COLO668 (cell line): ENCODE measurements around the gene TIAM1.
A peak's percentile ranks its signal among the peaks of the same experiment; 100 is the strongest.

ENCODE experiments used
- DNase-seq: peaks from one replicate; lab custom pipeline; 2025; ENCODE audit not compliant: unreplicated experiment; lab: John Stamatoyannopoulos, UW

The TIAM1 gene

GRCh38 chr21:31103571-31104265 lies 240.3 kb downstream of the TIAM1 start:
- no peak for DNase-seq

DNA sequence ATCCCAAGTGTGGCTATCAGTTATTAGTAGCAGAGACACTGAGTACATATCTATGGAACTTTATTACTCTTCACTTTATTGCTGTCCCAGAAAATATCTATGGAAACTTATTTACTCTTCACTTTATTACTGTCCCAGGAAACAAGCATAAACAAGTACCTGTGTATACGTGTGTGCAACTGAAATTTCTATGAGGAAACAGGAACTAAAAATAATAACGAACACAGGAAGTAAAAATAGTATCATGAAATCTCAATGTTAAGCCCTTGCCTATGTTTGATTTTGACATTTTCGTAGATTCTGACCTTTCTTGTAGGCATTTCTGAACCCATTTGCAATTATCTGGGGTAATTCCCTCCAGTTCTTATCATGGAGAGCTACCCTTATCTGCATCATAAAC lies 240.9 kb downstream of the TIAM1 start:
- no peak for DNase-seq

DNA sequence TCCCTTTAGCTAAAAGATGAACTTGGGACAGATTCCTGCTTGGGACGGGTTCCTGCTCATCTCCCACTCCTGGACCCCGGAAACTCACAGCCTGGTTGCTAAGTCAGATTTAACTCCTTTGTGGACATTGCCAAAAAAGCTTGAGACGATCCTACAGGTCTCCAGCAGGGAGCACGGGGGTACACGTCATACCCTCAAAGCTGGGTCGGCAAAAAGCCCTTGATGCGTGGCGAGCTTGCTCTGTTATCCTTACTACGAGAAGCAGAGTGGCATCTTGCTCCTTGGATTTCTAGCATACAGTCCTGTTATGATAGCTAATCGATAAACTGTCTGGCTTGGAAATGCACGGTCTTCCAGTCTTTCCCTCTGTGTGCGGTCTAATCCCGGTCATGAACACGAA lies 244.9 kb downstream of the TIAM1 start:
- DNase-seq: no peak

GRCh38 chr21:31098576-31099005 lies 245.5 kb downstream of the TIAM1 start:
- DNase-seq: peak; percentile 75

GRCh38 chr21:31092832-31093625 lies 251.0 kb downstream of the TIAM1 start:
- no peak for DNase-seq

GRCh38 chr21:31090376-31090775 lies 253.7 kb downstream of the TIAM1 start:
- DNase-seq: no peak

DNA sequence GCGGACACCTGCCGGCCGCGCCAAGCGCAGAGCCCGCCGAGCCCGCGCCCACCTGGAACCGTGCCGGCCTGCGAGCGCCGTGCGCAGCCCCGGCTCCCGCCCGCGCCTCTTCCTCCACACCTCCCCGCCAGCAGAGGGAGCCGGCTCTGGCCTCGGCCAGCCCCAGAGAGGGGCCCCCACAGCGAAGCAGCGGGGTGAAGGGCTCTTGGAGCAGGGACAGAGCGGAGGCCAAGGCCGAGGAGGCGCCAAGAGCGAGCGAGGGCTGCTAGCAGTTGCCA lies 255.6 kb downstream of the TIAM1 start:
- DNase-seq: peak; percentile 49

DNA sequence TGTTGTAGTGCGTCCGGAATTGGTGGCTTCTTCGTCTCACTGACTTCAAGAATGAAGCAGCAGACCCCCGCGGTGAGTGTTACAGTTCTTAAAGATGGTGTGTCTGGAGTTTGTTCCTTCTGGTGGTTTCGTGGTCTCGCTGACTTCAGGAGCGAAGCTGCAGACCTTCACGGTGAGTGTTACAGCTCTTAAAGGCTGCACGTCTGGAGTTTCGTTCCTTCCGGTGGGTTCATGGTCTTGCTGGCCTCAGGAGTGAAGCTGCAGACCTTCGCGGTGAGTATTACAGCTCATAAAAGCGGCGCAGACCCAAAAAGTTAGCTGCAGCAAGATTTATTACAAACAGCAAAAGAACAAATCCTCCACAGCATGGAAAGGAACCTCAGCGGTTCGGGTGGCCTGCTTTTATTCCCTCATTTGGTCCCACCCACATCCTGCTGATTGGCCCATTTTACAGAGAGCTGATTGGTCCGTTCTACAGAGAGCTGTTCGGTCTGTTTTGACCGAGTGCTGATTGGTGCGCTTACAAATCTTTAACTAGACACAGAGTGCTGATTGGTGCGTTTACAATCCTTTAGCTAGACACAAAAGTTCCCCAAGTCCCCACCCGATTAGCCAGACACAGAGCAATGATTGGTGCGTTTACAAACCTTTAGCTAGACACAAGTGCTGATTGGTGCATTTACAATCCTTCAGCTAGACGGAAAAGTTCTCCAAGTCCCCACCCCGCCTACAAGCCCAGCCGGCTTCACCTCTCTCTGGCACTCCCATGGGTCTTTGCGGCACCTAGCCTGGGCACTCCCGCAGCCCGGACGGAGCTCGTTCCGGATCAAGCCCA lies 256.2 kb downstream of the TIAM1 start:
- no peak for DNase-seq

GRCh38 chr21:31084689-31085088 lies 259.4 kb downstream of the TIAM1 start:
- no peak for DNase-seq

GRCh38 chr21:31078796-31079195 lies 265.3 kb downstream of the TIAM1 start:
- no peak for DNase-seq

DNA sequence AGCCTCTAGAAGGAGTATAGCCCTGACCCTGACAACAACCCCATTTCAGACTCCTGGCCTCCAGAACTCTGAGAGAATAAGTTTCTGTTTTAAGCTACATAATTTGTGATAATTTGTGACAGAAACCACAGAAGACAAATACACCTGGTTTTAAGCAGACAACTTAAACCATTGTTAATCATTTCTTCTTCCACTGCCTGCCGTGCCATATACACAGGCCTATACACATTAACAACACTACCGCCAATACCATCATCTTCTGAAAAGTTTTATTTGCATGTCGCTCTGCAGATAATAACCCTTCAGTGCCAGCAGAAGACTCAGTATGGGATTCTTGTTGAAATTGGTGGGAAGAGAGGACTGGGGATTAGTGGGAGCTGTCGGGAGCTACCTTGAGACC lies 265.8 kb downstream of the TIAM1 start:
- DNase-seq: no peak

DNA sequence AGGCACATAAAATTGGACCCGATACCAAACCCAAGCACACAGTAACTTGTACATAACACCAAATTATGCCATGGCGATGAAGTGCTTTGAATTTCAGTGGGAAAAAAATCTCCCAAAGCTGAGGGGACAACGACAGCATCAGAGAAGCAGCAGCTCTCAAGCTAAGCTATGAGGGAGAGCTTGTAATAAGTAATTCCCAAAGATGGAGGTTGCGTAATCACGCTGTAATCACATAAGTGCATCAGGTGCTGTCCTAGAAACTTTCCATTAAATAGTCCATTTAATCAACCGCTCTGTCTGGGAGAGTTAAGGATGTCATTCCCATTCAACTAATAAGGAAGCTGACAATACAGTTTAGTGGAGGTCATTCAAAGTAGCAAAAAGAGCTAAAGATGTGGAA lies 268.2 kb downstream of the TIAM1 start:
- DNase-seq: no peak

GRCh38 chr21:31072533-31072932 lies 271.5 kb downstream of the TIAM1 start:
- DNase-seq: no peak
